SH-SY5Y (cell line): Measurements from ENCODE around the gene L2HGDH.

Experiments used
- GATA2 ChIP-seq: IDR thresholded peaks from 2 replicates; pipeline ENCODE4 v1.6.1; 2011; ENCODE audit warnings: mild to moderate bottlenecking, low read depth, low read length
- GATA3 ChIP-seq: IDR thresholded peaks from 2 replicates; pipeline ENCODE4 v1.6.1; 2011; ENCODE audit warnings: low read depth, mild to moderate bottlenecking, low read length, moderate library complexity

DNA sequence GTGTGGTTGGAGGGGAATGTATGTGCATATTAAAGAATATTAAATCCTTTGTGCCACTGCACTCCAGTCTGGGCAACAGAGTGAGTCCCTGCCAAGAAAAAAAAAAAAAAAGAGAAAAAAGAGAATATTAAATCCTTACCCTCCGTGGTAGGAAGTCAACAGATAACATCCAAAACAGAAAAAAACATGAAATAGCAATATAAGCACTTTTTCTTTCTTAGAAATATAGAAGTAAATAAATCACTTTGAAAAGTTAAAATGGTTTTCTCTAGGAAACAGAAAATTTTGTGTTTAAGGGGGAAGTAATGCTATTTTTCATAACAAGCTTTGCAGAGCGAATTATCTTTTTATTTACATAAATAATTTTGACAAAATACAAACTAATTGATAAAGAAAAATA is 98.2 kb downstream of the L2HGDH start:
- TF ChIP-seq GATA3 (no peak), GATA2 (no peak)
